HL-60/S4 treated with retinoic acid at 250 ng/mL for 4 days and 3 days (cell line): ENCODE data around the gene TRAPPC10.
"Not testable (repeated sequence)": the region's sequence is repeated elsewhere in the genome, so short reads cannot be mapped to it uniquely, and the experiment has no call there.

Source experiments
- in situ Hi-C: fragments of 300-500 bp; cut with MboI; formaldehyde crosslinking; loops from 2 replicates; pipeline ENCODE4 v1.7.0; 2022; ENCODE audit warnings: low sequenced_read_pairs

The TRAPPC10 gene

GRCh38 chr21:44084496-44085241 lies 72.6 kb downstream of the TRAPPC10 start:
- in situ Hi-C loops, result no loop called here

- in situ Hi-C loops, result no loop called here
These were observed 73.6 kb downstream of the TRAPPC10 start for GRCh38 chr21:44085491-44086321.

GRCh38 chr21:44086636-44087425 lies 74.7 kb downstream of the TRAPPC10 start:
- in situ Hi-C loops, result no loop called here

- in situ Hi-C loops, result no loop called here
These were observed 75.6 kb downstream of the TRAPPC10 start for GRCh38 chr21:44087426-44088400.

- in situ Hi-C loops, result no loop called here
These were observed 76.3 kb downstream of the TRAPPC10 start for GRCh38 chr21:44088401-44088780.

GRCh38 chr21:44089001-44089911 lies 77.1 kb downstream of the TRAPPC10 start:
- in situ Hi-C loops, result no loop called here

- in situ Hi-C loops, result no loop called here
These were observed 78.2 kb downstream of the TRAPPC10 start for GRCh38 chr21:44090325-44090724.

GRCh38 chr21:44092211-44092610 lies 80.1 kb downstream of the TRAPPC10 start:
- in situ Hi-C loops, result no loop called here

- in situ Hi-C loops, result no loop called here
These were observed 81.7 kb downstream of the TRAPPC10 start for GRCh38 chr21:44093761-44094160.

GRCh38 chr21:44094832-44095231 lies 82.7 kb downstream of the TRAPPC10 start:
- in situ Hi-C loops, result no loop called here

GRCh38 chr21:44098507-44098906 lies 86.4 kb downstream of the TRAPPC10 start:
- in situ Hi-C loops, result not testable (repeated sequence)

GRCh38 chr21:44098964-44099363 lies 86.9 kb downstream of the TRAPPC10 start:
- in situ Hi-C loops, result not testable (repeated sequence)

- in situ Hi-C loops, result not testable (repeated sequence)
These were observed 95.0 kb downstream of the TRAPPC10 start, which contains the start of gene PWP2 for GRCh38 chr21:44107026-44107501. Gene PWP2 (plus strand): TSS chr21:44107399. CDS start chr21:44107417, 18 bp downstream.

GRCh38 chr21:44107589-44107988 lies 95.5 kb downstream of the TRAPPC10 start:
- in situ Hi-C loops, result not testable (repeated sequence)

- in situ Hi-C loops, result not testable (repeated sequence)
These were observed 101.7 kb downstream of the TRAPPC10 start for GRCh38 chr21:44113702-44114371.

- in situ Hi-C loops, result not testable (repeated sequence)
These were observed 110.0 kb downstream of the TRAPPC10 start for GRCh38 chr21:44122131-44122530.

GRCh38 chr21:44127827-44128226 lies 115.7 kb downstream of the TRAPPC10 start:
- in situ Hi-C loops, result not testable (repeated sequence)

- in situ Hi-C loops, result not testable (repeated sequence)
These were observed 121.6 kb downstream of the TRAPPC10 start for GRCh38 chr21:44133715-44134057.
